Testis (tissue), 2 donors: ENCODE data around the gene TMEM41B.

Experiments used
- CTCF ChIP-seq, 3 experiments: fragments of 450-650 bp in 2 of 3; fragments of 200-600 bp in 1 of 3; sonication (generic) in 1 of 3; IDR thresholded peaks; one replicate each; pipeline ENCODE4 v1.5.1; 2016 to 2019; ENCODE audit warnings: antibody characterized with exemption in 3 of 3, mild to moderate bottlenecking in 2 of 3, moderate library complexity in 1 of 3
- POLR2A ChIP-seq: fragments of 450-650 bp; IDR thresholded peaks from one replicate; pipeline ENCODE4 v1.6.1; 2017; ENCODE audit warnings: antibody characterized with exemption, mild to moderate bottlenecking, moderate library complexity

- TF ChIP-seq CTCF (IDR thresholded peaks at IDR 0.05) = no peak
- no peak for TF ChIP-seq POLR2A
Observed at GRCh38 chr11:9269492-9270013, 44.8 kb downstream of the TMEM41B start.
